Measurements from ENCODE around the gene LILRB5. TPM values are rescaled to one million over a fixed set of nuclear protein-coding genes. Genes with fewer than 3 reads are reported as not detected.
A peak's percentile ranks its signal among the peaks of the same experiment; 100 is the strongest.

The LILRB5 gene
- total RNA-seq, 1 experiment from 2014 or later: 0.05 TPM

- Histone ChIP-seq H3K9me3 (ENCODE audit: control insufficient read depth, insufficient read depth, low read depth, low read length) (no peaks in the 10 kb centered on the region), H3K27me3 (ENCODE audit: control insufficient read depth, insufficient read depth, low read length) (peaks cover 7% of the 10 kb centered on the region), H3K4me1 (ENCODE audit: control insufficient read depth, insufficient read depth, low read length) (no peaks in the 10 kb centered on the region; the same call in 1 of the 2 replicates), H3K27ac (ENCODE audit: low read length) (no peak overlapping the region), H3K36me3 (ENCODE audit: control insufficient read depth, insufficient read depth, low read length) (no peaks in the 10 kb centered on the region), H3K4me3 (ENCODE audit: low read depth in 2 of 2, low read length in 2 of 2) (no peak overlapping the region)
- no TSS peak for BruUV-seq (replicated peaks)
- no peak for DNase-seq (ENCODE audit: low read depth, low spot score)
- TF ChIP-seq SIN3A (IDR thresholded peaks at IDR 0.05; ENCODE audit: borderline replicate concordance, insufficient read depth, low read depth, low read length): no peak
- no peak for TF ChIP-seq TCF7L2 (IDR thresholded peaks at IDR 0.05; ENCODE audit: low read depth, low read length)
- no peak for TF ChIP-seq REST (IDR thresholded peaks at IDR 0.05; ENCODE audit: insufficient read depth in 1 of 2, low read depth in 2 of 2, low read length in 1 of 2)
- no peak for TF ChIP-seq POLR2AphosphoS5 (IDR thresholded peaks at IDR 0.05; ENCODE audit: low read depth, low read length)
- TF ChIP-seq CTCF (IDR thresholded peaks at IDR 0.05): no peak
- intact Hi-C loops (cut with micrococcal nuclease; ENCODE audit: unreplicated experiment) (no loop called here), in situ Hi-C loops (cut with HindIII; ENCODE audit: low pct_unique_long_range_greater_than_20kb, low sequenced_read_pairs) (no loop called here)
- POLR2A ChIA-PET: no interaction called here
- ATAC-seq: peak; percentile 36
- CTCF ChIA-PET: no interaction called here
Measured at GRCh38 chr19:54253331-54254194, 3.5 kb downstream of the LILRB5 start.

- no peak for TF ChIP-seq SIN3A (IDR thresholded peaks at IDR 0.05; ENCODE audit: borderline replicate concordance, insufficient read depth, low read depth, low read length)
- TF ChIP-seq CTCF (IDR thresholded peaks at IDR 0.05): no peak
- ATAC-seq (no peak), DNase-seq (ENCODE audit: low read depth, low spot score) (no peak)
- CTCF ChIA-PET: no interaction called here
- Histone ChIP-seq H3K4me3 (ENCODE audit: low read depth in 2 of 2, low read length in 2 of 2) (no peak overlapping the region), H3K4me1 (ENCODE audit: control insufficient read depth, insufficient read depth, low read length) (no peaks in the 10 kb centered on the region; the same call in 1 of the 2 replicates), H3K36me3 (ENCODE audit: control insufficient read depth, insufficient read depth, low read length) (no peaks in the 10 kb centered on the region), H3K27ac (ENCODE audit: low read length) (no peak overlapping the region), H3K27me3 (ENCODE audit: control insufficient read depth, insufficient read depth, low read length) (peaks cover 6% of the 10 kb centered on the region), H3K9me3 (ENCODE audit: control insufficient read depth, insufficient read depth, low read depth, low read length) (no peaks in the 10 kb centered on the region)
- in situ Hi-C loops (cut with HindIII; ENCODE audit: low pct_unique_long_range_greater_than_20kb, low sequenced_read_pairs): no loop called here
- BruUV-seq (replicated peaks): no TSS peak
- intact Hi-C loops (cut with micrococcal nuclease; ENCODE audit: unreplicated experiment): no loop called here
- POLR2A ChIA-PET: interaction anchor here (0.6 kb wide), 1 partner anchor 271 kb away, joined by 3 read pairs; no protein-coding TSS in a partner anchor
Measured at GRCh38 chr19:54252845-54253244, 4.2 kb downstream of the LILRB5 start.
